Left lobe of liver (tissue), 2 donors: ENCODE data around the gene ABCC4. TPM values are rescaled to one million over a fixed set of nuclear protein-coding genes. Genes with fewer than 3 reads are reported as not detected.
"Not testable (repeated sequence)": the region's sequence is repeated elsewhere in the genome, so short reads cannot be mapped to it uniquely, and the experiment has no call there.

ENCODE experiments used
- ATAC-seq: fragments of 200-7000 bp; cut with Tn5 transposase; one replicate; pipeline ENCODE4 v1.9.1; 2020; ENCODE audit warnings: mild to moderate bottlenecking, moderate library complexity
- DNase-seq: peaks from one replicate; pipeline ENCODE4 v3.0.0-alpha.2; 2020; ENCODE audit warnings: low spot score
- total RNA-seq: library from RNA; stranded (reverse); gene quantifications from one replicate; pipeline ENCODE4 v1.2.1, GENCODE V29; 2021
- donor health status: DM: no; HTN: no; CAD: no; lungs with moderate emphysema.
- donor health status: DM: no; HTN: yes; CAD: no.

The ABCC4 gene
- total RNA-seq, 1 donor from 2014 or later: 1.7 TPM

DNA sequence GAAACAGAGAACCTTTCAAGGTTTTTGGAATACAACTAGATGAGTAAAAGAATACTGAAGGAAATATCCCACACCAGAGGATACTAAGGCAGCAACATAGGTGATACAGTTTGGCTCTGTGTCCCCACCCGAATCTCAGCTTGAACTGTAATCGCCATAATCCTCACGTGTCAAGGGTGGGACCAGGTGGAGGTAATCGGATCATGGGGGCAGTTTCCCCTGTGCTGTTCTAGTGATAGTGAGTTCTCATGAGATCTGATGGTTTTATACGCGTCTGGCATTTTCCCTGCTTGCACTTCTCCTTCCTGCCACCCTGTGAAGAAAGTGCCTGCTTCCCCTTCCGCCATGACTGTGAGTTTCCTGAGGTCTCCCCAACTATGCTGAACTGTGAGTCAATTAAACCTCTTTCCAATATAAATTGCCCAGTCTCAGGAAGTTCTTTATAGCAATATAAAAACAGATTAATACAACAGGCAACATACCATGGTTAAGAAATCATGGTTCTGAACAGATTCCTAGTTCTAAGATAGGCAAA, 97.0 kb downstream of the ABCC4 start:
- no peak for ATAC-seq

DNA sequence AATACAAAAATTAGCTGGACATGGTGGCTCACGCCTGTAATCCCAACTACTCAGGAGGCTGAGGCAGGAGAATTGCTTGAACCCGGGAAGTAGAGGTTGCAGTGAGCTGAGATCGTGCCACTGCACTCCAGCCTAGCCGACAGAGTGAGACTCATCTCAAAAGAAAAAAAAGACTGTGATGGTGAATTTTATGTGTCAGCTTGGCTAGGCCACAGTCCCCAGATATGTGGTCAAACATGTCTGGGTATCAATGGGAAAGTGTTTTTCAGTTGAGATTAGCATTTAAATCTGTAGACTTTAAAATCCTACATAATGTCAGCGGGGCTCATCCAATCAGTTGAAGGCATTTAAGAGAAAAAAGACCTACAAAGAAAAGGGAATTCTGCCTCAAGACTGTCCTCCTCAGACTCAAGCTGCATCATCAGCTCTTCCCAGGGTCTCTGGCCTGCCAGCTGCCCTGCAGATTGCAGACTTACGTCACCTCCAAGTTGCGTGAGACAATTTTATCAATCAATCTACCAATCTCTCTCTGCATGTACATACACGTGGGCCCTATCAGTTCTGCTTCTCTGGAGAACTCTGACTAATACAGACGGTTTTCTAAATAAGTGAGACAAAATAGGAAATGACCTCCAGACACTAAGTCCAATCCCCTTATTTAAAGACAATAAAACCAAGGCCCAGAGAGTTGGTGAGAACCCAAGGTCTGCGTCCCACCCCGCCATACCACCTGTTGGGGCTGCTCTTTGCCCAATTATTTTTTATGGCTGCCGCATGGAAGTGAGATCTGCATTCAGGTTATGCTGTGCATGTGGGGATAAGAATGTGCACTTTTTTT, 99.2 kb downstream of the ABCC4 start:
- no peak for ATAC-seq
- DNase-seq: no peak

More for the DNA sequence above, 97.0 kb downstream of the ABCC4 start:
- no peak for DNase-seq

DNA sequence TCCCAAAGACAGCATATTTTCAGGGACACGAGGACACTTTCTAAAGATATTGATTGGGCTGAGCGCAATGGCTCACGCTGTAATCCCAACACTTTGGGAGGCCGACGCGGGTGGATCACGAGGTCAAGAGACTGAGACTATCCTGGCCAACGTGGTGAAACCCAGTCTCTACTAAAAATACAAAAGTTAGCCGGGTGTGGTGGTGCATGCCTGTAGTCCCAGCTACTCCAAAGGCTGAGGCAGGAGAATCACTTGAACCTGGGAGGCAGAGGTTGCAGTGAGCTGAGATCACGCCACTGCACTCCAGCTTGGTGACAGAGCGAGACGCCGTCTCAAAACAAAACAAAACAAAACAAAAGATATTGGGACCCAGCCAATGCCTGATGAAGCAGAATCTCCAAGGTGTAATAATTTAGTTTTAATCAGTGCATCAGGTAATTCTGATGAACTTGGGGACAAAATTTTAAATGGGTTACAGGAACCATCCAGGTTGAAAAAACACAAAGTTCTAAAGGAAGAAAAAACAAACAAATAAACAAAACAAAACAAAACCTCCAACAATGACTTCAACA, 100.8 kb downstream of the ABCC4 start:
- not testable (repeated sequence) for DNase-seq, ATAC-seq

DNA sequence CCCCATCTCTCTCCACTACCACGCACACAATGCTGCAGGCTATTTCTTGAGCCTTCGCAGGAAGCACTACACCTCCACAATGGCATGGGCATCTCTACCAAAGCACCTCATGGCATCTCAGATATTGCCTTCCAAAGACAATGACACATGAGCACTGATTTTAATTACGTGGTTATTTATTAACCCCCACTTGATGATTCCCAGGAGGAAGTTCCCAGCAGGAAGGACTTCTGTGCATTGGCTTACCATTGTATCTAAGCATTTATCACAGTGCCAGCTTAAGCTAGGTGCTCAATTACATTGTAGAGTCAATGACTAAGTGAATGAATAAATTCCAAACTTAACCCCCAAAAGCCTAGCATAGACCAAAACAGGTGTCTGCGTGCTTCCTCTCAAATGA, 101.4 kb downstream of the ABCC4 start:
- no peak for ATAC-seq
- DNase-seq: no peak

DNA sequence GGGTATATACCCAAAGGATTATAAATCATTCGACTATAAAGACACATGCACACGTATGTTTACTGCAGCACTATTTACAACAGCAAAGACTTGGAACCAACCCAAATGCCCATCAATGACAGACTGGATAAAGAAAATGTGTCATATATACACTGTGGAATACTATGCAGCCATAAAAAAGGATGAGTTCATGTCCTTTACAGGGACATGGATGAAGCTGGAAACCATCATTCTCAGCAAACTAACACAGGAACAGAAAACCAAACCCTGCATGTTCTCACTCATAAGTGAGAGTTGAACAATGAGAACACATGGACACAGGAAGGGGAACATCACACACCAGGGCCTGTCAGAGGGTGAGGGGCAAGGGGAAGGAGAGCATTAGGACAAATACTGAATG, 102.6 kb downstream of the ABCC4 start:
- not testable (repeated sequence) for DNase-seq, ATAC-seq

DNA sequence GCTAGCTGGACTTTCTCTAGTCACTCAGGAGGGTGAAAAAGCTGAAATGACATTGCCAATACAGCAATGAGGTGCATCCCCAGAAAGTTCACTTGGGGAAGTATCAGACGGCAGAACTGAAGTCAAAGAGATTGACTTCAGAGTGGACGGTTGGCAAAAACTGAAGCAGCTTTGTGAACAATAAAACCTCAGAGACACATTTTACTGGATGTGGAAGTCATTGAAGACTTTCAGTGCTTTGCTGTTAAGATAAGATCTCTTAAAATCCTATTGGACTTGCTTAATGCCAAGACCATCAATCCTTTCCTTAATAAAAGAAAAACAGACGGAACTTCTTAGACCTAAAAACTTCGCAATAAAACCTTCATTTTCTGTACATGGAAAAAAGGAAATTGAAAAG, 103.7 kb downstream of the ABCC4 start:
- ATAC-seq (no peak), DNase-seq (no peak)

DNA sequence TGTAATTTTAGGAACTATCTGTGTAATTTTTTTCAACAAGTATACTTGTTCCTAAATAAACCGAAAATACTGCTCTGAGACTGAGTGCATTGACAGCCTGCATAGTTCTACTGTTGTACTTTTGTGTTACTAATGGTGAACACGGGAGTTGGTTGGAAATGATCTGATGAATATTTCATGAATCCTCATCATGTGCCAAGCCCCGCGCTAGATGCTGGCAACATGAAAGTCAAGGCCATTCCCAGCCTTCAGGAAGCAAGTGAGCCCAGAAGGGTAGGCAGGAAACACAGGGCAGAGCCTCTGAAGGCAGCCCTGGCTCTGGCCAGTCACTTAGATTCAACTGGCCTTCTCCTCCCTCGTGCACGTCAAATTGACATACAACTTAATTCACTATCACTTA, 106.1 kb downstream of the ABCC4 start:
- ATAC-seq (no peak), DNase-seq (no peak)

DNA sequence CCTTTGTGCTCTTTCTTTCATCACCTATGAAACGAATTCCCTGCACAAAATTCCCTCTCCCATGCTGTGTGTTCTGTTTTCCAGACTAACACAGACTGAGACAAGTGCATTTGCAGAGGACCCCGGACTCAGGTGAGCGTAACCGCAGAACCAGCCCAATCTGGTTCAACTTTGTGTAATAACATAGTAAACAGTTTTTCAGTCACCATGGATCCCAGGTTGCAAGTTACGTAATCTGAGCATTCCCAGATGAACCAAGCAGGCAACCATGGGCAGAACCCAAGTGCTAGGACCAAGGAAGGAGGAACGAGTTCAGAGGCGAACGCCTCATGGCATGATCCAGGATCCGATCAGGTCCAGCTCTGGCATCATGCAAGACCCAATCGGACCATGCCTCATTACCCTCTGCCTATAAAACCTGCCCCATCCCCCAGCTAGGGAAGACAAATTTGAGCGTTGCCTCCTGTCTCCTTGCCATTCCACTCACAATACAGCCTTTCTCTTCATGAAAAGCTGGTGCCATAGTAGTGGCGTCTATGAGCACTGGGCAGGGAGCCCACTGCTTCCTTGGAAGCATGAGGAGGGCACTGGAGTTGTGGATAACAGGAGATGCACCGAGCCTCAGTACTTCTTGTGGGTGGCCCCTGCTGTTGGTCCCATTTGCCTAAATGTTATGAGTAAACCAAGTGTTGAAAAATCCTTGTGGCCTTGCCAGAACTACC, 107.6 kb downstream of the ABCC4 start:
- peak; percentile 55 for DNase-seq
- peak; percentile 61 for ATAC-seq

DNA sequence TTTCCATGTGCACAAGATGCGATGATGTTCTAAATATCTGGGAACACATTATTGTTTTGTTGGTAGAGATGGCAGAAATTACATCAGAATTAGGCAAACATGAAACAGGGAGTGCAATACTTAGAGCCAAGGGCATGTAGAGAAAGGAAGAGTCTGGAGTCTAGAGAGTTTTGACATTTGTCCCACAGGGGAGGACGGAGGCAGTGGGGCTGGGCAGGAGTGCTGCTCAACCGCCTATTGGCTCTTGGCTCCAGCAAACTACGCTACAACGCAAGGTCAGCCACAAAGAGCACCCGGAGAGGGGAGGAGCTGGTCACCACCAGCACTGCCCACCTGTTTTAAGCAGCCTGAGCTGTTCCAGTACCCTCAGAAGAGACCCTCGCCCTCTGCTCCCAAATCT, 108.3 kb downstream of the ABCC4 start:
- ATAC-seq: peak; percentile 71
- peak; percentile 54 for DNase-seq

DNA sequence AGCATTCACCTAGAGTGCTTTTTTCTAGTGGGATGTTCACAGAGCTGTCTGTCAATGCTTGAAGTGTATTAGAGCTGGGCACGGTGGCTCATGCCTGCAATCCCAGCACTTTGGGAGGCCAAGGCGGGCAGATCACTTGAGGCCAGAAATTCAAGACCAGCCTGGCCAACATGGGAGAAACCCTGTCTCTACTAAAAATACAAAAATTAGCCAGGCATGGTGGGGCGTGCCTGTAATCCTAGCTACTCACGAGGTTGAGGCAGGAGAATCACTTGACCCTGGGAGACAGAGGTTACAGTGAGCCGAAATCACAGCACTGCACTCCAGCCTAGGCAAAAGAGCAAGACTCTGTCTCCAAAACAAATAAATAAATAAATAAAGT, 108.7 kb downstream of the ABCC4 start:
- not testable (repeated sequence) for ATAC-seq, DNase-seq

DNA sequence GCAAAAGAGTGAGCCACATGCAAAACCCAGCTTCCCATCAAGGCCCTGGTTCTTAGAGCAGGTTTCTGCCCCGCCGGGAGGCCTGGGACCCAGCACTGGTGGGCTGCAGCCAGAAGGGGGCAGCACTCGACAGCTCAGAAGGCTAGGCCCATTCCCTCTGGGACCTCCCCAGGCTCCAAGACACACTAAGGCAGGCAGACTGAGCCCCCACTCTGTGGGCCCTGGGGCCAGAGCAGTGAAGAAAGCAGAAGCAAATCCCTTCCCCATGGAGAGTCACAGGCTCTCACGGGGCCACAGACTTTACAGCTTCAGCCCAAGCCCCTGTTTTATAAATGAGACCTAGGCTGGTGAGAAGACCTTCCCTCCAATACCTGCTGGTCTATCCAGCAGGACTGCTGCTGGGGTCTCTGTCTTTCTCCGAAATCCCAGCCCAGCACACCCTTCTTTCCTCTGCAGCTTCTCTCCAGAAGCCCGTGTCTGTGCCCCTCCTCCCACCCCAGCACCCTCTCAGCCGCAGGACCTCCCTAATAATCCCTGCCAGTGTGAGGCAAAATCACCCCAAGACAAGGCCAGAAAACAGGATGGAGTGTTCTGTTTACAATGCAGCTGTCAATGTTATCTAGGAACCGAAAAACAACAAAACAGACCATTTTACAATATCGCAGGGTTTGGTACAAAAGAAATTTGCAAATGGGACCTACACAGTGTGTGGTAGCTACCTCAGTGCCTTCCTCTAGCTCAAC, 109.3 kb downstream of the ABCC4 start:
- peak; percentile 57 for DNase-seq

DNA sequence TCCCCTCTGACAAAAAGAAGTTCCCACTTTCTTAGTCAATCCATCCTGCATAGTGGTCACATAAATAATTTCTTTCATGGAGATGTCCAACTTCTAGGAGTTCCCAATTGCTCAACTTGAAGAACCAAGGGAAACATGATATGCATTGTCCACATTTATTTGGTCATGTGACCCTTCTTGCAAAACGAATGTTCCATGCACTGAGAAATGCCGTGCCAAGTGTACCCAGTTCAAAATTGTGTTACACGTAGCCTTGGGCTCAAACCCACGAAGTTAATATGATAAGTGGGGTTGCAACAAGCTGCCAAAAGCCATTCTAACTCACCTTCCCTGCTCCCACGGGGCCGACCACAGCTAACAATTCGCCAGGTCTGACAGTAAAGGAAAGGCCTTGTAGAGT, 113.1 kb downstream of the ABCC4 start:
- ATAC-seq: peak; percentile 26
- DNase-seq: peak; percentile 63

More for the DNA sequence above, 109.3 kb downstream of the ABCC4 start:
- peak; percentile 54 for ATAC-seq

DNA sequence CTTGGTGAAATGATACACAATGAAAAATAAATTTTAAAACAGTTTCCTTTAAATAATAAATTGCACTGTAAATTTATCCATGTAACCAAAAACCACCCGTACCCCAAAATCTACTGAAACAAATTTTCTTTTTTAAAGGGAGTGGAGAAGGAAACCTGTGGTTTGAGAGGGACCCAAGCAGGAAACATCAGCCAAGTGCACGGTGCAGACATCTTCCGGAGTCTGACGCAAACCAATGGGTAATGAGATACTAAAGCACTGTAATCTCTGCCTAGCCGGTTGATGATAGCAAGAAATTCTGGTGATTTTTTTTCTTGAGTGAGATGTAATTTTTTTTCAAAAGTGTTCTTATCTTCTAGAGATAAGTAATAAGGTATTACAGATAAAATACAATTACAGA, 115.4 kb downstream of the ABCC4 start:
- DNase-seq: no peak
- ATAC-seq: no peak

DNA sequence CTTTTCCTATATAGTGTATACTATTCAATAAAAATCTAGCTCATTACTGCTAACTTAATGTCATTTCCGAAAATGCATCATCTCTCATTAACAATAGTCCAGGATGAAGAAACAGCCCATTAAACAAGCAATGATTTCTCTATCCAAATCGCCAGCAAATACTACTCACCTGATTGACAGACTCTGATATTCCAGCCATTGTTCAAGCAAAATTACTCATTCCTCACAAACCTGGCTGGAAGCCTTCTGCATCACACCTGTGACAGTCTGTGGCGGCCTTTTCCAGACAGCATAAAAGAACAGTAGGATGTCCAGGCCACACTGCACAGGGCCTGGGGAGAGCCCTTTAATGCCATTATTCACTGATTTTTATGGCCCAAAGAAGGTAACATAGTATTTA, 115.9 kb downstream of the ABCC4 start:
- ATAC-seq (no peak), DNase-seq (no peak)

DNA sequence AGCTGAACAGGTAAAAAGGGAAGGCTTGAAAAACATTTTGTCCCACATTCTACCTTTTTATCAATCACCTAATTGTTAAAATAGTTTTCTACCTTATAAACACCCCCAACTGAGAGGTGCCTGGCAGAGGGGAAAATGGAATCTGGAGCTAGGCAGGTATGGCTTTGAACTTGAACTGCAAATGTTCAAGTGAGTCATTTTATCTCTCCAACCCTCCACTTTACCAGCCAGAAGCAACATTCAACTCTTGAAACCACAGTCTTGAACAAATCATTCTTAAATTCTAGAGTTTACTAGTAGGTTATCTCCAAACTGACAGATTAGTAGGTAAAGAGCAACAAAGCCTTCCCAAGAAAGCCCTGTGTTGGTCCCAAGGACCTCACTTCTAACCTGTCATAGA, 116.9 kb downstream of the ABCC4 start:
- ATAC-seq (no peak), DNase-seq (no peak)

DNA sequence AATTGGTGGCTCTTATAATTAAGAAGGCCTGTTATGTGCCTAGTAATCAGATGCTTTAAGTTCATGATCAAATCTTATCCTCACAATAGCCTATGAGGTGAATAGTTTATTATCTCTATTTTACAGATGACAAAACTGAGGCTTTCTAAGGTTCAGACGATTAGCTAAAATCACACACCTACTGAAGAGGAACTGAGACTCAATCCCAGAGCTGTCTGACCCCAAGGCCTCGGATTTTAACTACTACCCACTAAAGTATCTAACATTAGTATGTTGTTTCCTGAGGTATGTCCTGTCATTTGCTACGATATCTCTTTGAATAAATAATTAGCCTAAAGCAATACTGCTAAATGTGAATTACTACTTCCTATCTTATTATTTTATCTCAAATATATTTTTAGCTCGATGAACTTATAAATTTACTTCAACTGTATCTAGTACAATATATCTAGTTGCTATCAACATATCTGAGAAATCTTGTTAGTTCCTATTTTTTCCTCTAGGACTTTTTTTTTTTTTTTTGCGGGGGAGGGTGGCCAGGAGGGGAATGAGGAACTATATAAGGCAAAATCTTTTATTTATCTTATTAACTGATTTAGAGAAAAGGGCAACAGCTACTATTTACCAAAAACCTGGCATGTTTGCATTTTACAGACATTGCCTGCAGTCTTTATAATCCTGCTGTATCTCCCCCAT, 118.5 kb downstream of the ABCC4 start:
- ATAC-seq (no peak), DNase-seq (no peak)

DNA sequence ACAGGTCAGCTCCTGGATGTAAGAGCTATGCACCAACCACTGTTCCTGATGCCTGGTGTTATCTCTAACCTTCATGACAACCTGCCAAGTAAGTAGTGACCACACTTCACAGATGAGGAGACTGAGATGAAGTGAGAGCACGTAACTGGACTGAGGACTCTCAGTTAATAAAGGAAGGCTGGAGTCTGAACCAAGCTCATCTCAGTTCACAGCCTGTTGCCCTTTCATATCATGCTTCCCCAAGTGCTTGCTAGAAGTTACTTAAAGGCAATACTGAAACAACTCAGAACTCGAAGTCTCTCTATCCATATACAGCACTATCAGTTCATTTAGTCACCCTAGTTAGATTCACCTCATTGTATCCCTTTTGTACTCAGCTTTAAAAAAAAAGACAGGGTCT, 119.7 kb downstream of the ABCC4 start:
- ATAC-seq (no peak), DNase-seq (no peak)

DNA sequence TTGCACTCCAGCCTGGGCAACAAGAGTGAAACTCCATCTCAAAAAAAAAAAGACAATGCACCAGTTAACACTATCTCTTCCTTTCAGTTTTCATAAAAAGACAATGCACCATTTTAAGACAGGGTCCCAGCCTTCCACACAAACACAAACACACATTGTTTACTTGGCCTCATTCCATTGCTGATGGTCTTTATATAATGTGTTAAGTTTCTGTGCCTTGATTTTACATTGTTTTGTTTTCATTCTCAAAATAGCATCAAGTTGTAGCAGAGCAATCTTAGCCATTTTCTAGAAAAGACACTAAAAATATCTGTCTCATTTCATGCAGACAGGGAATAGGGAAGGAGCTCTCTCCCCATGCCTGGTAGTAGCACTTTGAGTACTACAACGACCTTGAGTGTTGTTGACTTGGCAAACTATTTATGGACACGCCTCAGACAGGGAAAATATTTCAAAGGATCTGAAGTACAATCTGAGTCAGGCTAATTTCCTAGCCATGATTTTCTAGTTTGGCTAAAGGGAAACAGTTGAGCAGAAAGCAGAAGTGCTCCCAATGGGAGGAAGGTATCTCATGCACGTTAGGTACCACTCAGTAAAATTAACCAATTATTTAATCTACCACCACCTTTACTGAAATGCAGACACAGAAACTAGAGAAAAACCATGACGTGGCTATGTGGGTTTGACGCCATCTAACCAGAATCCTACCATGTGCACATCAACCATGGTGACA, 120.6 kb downstream of the ABCC4 start:
- no peak for DNase-seq

DNA sequence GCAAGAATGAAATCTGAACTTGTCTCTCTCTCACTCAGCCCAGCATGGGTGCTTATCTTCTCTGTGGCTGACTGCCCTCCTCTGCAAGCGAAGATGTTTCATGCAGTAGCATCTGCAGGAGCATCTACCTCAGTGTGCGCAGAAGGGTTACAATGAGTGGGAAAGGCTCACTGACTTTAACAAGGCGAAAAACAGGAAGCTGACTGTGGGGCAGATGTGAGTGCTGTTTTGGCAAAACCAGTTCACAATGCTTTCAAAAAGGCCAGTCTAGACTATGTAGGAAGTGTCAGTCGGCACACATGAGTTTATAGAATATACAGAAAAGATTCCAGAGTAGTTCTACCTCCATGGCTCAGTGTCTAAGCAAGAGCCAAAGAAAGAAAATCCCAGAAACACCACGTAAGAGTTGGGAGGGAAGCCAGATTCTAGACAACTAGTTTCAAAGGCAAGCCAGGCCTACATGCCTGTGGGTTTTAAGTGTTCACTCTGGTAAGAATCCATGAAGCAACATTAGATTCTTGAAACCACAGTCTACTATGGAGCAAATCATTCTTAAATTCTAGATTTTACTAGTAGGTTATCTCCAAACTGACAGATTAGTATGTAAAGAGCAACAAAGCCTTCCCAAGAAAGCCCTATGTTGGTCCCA, 124.5 kb downstream of the ABCC4 start:
- no peak for DNase-seq
- ATAC-seq: no peak

More for the DNA sequence above, 120.6 kb downstream of the ABCC4 start:
- ATAC-seq: peak; percentile 18
